Prostate gland (tissue), 2 donors: ENCODE measurements around the gene NQO1.

Source experiments
- CTCF ChIP-seq, 4 experiments: fragments of 200-600 bp in 2 of 4; fragments of 450-650 bp in 2 of 4; sonication (generic) in 2 of 4; IDR thresholded peaks; 1 replicate in 3 of 4; 2 replicates in 1 of 4; pipeline ENCODE4 v1.5.1; 2016 to 2019; ENCODE audit warnings: antibody characterized with exemption in 4 of 4, mild to moderate bottlenecking in 2 of 4, moderate library complexity in 2 of 4
- POLR2A ChIP-seq: fragments of 450-650 bp; IDR thresholded peaks from one replicate; pipeline ENCODE4 v1.6.1; 2016; ENCODE audit warnings: antibody characterized with exemption, mild to moderate bottlenecking
- POLR2AphosphoS5 ChIP-seq: sonication (generic); formaldehyde crosslinking; IDR thresholded peaks from one replicate; pipeline ENCODE4 v1.6.1; 2017; ENCODE audit warnings: antibody characterized with exemption

- no peak for TF ChIP-seq CTCF (IDR thresholded peaks at IDR 0.05)
- TF ChIP-seq POLR2A = no peak
- TF ChIP-seq POLR2AphosphoS5 = no peak
Measured at GRCh38 chr16:69725480-69726312, 664 bp downstream of the NQO1 start.
